A204.1 (cell line): ENCODE results near the gene ZNF599.
"Not testable (repeated sequence)": the region's sequence is repeated elsewhere in the genome, so short reads cannot be mapped to it uniquely, and the experiment has no call there.

Source experiments
- FAIRE-seq: peaks from 2 replicates; lab custom pipeline; 2012; peaks lifted over from hg19 to GRCh38; lab: Jason Lieb, UNC

The ZNF599 gene

DNA sequence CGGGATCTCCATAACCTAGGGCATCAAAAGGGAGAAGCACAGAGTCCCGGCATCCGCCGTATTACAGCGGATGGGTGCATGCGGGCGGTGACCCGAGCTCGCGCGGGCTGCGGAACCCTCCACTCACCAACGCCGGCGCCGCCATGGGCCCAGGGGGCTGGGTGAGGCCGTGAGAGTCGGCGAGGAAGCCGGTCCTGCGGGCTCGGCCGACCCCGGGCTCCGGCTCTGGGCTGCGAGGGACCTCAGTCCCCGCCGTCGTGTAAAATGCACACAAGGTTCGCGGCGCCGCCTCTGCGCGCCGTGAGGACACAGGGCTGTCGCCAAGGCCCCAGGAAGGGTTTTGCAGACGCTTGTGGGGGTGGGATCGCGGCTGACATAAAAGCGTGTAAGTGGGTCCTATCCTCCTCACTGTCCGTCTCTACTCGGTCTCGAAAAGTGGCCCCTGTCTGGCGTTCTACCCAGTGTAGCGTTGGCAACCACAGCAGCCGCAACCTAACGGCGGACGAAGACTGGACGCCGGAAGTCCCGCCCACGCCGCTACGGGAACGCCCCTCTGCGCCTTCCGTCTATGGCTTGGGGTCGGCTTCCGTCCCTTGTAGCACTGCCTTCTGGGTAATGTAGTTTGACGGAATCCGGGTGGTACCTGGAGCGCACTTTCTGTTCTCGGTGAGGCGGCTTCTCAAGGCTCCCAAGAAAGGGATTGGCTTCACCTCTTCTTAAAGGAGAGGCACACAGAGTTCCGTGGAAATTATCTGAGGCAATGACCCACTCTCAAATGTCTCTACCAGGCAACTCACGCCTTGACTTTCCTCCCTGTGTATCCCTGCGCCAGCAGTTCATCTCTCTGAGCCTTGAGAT is at the start of gene ZNF599:
Gene ZNF599 (minus strand): TSS at position 519 of the 858 bp plus-strand sequence. CDS start 374 bp downstream, at position 145.
- peak; percentile 51 for FAIRE-seq

DNA sequence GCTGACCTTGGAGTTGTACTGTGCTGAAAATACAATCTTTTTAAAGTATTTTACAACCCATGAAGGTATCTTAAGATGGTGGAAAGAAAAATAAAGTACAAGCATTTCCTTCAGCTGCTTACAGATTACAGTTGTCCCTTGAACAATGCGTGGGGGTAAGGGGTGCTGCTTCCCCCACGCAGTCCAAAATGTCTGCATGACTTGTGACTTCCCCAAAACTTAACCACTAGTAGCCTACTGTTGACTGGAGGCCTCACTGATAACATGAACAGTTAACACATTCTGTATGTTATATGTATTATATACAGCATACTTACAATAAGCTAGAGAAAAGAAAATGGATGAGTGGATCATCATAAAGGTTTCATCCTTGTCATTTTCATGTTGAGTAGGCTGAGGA is 45.3 kb upstream of the ZNF599 start:
- no peak for FAIRE-seq

DNA sequence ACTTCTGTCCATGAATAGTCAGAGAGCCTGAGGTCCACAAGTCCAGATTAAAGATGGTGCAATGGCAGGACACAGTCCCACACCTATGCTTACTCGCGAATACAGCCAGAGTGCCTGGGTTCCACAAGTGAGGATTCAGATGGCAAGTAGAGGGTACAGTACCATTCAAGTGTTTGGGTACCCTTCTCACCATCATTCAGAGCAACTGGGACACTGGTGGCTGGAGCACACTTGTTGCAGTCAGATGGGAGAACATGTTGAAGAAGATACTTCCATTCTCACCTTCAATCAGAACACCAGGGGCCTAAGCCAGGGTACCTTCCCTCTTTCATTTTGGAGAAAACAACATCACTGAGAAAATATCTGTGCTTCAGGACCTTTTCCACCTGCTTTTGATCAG is 43.7 kb upstream of the ZNF599 start:
- no peak for FAIRE-seq

DNA sequence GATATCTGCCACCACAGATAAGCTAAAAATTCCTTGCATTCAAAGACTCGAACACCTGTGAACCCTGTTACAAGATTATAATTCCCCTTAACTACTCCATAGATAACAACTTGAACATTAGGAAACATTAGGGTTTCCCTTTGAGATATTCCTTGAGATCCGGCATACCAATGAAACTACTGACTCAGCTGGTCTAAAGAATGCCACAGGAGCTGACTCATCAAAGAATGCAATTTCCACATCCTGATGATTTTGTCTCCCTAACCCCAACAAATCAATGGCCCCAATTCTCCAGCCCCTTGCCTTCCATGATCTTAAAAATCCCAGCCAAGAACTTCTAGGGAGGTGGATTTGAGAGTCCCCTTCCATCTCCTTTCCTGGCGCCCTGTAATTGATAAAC is 35.6 kb upstream of the ZNF599 start:
- no peak for FAIRE-seq

DNA sequence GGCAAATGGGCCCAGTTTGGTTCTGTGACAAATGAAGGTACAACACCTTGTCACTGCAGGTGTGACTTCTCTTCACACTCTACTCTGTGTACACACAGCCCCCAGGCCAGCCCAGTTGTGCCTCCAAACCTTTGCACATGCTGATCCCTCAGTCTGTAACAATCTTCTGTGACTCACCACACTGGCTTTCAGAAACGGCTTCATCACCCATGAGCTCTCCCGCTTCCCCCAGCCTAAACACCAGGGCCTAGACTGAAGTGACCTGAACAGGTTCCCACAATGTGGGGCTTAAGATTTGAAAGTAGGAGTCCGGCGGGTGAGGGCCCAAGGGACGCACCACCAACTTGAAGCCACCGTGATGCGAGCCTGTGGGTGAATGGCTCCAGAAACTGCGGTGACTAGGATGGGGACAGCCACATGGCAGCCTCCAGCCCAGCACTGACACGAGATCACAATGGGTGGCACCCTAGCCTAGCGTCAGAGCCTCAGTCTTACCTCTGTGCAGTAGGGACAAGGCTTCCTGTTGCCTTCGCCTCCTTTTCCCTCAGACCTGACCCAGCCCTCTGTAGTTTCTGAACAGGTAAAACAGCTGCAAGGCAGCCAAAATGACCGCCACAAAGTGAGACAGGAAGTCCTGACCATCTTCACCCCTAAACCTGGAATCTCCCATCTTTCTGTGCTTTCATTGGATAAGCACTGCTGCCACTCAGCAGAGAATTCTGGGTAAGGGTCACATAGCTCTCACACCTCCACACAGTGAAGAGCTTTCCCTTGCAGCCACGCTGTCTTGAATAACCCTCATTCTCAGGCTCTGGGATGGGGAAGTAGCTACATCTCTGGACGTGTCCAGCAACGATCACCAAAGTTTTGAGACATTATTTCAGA is 34.2 kb upstream of the ZNF599 start:
- no peak for FAIRE-seq

DNA sequence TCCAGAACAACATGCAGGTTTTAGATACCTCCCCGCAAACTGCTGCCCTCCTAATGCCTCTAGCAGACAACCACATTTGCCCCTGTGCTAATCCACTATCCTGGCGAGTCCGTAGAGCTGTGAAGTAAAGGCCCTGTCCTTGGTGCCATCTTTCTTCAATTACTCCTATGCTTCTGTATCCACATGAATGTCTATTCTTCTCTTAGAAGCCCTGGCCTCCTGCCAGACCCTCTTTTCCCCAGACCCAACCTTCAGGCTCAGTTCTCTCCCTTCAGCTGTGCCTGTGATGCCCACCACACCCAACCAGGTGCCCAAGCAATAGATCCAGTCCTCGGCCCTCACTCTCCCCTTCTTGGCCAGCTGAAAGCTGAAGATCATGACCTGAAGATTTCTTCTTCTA is 31.1 kb upstream of the ZNF599 start:
- FAIRE-seq, result no peak

DNA sequence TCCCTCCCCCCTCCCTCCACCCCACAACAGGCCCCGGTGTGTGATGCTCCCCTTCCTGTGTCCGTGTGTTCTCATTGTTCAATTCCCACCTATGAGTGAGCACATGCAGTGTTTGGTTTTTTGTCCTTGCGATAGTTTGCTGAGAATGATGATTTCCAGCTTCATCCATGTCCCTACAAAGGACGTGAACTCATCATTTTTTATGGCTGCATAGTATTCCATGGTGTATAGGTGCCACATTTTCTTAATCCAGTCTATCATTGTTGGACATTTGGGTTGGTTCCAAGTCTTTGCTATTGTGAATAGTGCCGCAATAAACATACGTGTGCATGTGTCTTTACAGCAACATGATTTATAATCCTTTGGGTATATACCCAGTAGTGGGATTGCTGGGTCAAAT is 23.9 kb upstream of the ZNF599 start:
- not testable (repeated sequence) for FAIRE-seq

DNA sequence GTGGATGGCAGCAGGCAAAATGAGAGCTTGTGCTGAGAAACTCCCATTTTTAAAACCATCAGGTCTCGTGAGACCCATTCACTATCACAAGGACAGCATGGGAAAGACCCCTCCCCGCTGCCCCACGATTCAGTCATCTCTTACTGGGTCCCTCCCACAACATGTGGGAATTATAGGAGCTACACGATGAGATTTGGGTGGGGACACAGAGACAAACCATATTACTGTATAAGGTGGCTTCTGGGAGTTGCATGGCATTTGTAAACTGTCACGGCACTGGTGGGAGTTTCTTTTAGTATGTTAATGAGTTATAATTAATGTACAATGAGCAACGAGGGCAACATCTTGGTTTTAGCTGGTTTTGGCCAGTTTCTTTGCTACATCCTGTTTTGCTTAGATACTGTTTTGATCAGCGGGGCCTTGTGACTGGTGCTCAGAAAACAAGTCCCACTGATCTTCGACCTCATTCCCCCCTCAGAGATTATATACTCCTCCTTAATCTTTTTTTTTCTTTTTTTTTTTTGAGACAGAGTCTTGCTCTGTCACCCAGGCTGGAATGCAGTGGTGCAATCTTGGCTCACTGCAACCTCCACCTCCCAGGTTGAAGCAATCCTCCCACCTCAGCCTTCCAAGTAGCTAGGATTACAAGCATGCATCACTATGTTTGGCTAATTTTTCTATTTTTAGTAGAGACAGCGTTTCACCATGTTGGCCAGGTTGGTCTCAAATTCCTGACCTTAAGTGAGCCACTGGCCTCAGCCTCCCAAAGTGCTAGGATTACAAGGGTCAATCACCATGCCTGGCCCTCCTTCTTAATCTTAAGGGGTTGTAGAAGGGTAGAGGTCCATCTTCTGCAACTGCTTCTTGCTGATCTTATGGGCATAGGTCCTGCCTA is 21.3 kb upstream of the ZNF599 start:
- no peak for FAIRE-seq

DNA sequence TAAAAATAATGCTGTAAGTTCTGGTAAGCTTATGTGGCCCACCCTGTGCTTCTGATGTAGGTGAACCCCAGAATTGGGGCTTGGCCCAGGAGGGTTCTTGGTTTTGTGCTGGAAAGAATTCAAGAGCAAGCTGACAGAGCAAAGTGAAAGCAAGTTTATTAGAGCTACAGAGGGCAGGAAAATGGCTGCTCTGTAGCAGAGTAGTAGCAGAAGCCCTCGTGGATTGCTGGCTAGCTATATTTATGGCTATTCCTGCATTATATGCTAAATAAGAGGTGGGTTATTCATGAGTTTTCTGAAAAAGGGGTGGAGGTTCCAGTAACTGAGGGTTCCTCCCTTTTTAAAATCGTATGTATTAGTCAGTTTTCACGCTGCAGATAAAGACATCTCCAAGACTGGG is 20.6 kb upstream of the ZNF599 start:
- FAIRE-seq, result no peak

DNA sequence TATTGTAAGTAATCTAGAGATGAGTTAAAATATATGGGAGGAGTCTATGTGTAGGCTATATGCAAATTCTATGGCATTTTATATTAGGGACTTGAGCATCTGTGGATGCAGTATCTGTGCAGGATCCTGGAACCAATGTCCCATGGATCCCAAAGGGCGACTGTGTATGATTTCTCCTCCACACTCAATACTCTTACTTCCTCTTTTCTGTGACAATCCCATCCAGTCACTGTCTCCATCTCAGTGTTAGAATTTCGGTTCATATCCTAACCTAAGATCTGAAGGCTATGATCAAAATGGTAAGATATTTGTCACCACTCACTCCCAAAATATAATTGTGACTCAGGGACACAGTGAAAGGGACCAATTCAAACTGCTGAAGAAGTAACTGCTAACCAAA is 15.1 kb upstream of the ZNF599 start:
- no peak for FAIRE-seq

DNA sequence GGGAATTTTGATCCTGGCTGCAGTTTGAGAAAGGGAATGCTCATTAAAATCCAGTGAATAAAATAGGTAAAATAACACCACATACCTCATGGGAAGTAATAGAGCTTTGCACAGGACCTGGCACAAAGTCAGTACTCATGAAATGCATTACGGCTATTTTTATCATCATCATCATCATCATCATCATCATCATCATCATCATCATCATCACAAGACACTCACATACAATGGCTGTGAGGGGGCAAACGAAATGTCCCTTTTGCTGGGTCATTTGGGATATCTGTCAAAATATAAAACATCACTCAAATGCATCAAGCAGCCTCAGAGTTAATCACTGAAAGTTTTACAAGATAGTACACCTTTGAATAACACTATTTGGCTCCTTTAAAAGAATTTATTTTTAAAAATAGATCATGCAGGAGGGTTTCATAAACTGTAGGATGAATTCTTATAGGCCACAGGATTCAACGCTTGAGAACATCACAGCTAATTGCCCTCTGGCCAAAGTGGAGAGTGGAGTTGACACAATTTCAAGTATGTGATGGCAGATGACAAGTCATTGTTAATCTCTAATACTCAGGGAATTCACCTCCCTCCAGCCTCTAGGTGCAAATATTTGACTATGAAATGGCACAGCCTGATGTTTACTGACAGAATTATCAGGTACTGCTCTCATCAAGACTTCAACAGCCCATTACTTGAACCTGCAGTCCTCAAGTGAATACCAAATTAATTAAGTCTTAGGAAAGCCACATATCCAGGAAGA is 14.2 kb upstream of the ZNF599 start:
- no peak for FAIRE-seq

DNA sequence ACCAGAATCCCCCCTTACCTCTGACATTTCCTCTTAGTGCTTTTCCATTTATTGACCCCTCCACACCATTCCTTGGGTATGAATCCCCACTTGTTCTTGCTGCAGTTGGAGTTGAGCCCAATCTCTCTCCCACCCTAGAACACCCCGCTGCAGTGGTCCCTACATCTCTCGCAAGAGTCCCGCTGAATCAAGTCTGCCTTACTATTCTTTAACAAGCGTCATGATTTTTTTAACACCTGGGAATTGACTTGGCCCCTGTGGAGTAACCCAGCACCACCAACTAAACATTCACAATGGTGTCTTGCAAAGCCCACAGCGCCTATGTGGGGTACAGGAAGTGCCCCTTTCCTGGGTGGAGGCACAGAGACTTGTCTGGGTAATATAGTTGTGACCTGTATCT is 13.2 kb upstream of the ZNF599 start:
- FAIRE-seq, result no peak

DNA sequence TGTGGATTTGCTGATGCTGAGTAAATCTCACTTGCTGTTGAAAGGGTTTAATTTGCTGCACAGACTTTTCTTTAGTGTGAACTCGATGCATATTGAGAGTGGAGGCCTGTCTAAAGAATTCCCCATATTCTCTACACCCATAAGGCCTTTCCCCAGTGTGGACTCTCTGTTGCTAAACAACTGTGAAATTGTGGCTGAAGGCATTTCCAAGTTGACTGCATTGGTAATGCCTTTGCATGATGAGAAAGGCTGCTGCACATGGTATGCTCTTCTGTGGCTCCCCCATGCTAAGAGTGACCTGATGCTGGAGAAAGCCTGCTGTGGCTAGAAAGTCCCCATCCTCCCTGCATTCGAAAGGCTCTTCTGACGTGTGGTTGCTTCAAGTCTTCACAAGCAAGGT is 6.6 kb upstream of the ZNF599 start:
- FAIRE-seq, result no peak

DNA sequence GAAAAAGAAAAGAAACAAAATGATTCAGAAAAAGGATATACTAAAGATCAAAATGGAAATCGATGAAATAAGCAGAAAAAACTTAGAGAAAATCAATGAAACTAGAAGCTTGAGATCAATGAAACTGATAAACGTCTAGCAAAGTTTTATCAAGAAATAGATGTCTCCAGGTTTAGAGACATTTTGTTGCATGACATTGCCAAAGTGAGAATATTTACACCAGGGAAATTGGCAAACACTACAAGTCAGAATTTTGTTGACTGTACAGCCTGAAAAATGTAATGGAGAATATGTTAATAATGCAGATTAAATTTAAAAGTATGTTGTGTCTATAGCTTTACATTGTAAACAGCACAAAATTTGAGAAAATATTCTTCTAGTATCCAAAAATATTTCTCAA is 5.3 kb upstream of the ZNF599 start:
- no peak for FAIRE-seq

DNA sequence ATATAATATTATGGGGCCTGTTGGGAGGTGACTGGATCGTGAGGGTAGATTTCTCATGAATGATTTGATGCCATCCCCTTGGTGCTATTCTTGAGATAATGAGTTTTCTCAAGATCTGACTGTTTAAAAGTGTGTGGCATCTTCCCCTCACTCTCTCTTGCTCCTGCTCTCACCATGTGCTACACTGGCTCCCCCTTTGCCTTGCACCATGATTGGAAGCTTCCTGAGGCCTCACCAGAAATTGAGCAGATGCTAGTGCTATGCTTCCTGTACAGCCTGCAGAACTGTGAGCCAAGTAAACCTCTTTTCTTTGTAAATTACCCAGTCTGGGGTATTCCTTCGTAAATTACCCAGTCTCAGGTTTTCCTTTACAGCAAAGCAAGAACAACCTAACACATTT is 1.8 kb upstream of the ZNF599 start:
- FAIRE-seq, result no peak

DNA sequence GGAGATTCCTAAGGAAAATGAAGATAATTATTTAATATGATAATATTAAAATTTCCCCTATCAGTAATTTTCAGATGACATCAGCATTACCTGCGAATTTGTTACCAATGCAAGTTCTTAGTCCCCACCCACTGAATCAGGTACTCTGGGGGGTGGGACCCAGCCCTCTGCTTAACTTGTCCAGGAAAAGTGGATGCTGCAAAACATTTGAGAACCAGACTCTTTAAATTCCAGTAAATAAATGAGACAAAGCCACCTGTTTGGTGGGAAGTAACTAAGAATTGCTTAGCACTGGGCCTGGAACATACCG is 495 bp upstream of the ZNF599 start:
- FAIRE-seq, result no peak

DNA sequence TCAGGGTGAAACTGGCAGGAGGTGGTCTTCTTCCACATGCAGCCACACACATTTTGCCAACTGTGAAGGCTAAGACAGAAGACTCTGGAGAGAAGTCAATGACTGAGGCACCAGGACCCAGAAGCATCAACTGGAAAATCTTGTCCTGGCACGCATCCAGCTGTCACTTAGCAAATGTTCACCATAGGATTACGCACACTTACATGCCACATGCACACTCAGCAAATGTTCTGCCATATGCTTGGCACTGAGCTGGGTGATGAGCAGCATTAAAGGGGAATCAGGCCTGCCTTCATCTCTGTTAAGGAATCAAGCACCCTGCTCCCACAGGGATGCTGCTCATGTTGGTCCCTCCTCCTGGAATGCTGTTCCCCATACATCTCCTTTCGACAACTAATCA is 5.1 kb downstream of the ZNF599 start:
- FAIRE-seq, result no peak

DNA sequence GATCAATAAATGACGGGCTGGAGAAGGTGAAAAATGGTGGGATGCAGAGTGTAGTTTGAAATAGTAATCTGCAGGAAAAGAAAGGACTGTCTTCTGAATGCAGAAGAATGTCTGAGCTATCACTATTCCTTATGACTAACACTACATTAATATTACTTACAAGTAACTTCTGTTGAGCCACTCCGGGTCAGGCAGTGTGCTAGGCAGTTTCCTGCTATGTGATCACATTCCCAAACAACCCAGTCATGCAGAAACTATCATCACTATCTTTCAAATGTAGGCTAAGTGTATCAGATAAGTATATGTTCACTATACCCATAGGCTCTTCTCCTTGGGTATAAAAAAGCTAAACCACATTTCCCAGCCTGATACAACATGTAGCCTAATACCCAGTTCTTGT is 6.6 kb downstream of the ZNF599 start:
- FAIRE-seq, result no peak

DNA sequence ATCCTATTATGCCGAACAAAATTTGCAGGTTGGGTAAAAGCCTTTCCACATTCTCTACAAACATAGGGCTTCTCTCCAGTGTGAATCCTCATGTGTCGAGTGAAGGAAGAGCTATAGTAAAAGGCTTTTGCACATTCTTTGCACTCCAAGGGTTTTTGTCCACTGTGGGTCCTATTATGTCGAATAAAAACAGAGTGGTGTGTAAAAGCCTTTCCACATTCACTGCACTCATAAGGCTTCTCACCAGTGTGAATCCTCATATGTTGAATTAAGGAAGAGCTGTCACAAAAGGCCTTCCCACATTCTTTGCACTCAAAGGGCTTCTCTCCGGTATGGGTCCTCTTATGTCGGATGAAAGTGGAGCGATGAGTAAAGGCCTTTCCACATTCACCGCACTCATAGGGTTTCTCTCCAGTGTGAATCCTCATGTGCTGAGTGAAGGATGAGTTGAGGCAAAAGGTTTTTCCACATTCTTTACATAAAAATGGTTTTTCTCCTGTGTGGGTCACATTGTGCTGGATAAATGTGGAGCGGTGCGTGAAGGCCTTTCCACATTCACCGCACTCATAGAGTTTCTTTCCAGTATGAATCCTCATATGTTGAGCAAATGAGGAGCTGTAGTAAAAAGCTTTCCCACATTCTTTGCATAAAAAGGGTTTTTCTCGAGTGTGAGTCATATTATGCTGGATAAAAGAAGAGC is 13.6 kb downstream of the ZNF599 start:
- no peak for FAIRE-seq

DNA sequence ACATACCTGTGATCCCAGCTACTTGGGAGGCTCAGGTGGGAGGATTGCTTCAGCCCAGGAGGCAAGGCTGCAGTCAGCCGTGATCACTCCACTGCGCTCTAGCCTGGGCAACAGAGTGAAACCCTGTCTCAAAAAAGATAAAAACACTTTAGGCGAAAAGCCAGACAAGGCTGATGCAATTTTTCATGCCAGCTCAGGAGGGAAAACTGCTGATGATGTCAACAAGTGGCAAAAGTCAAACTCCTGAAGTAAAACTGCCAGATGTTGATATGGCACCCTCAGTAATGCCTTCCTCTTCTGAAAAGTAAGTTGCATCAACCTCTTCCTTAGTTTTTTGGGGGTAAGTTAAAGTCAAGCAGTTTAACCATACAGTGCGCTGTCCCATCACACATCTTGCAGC is 15.6 kb downstream of the ZNF599 start:
- no peak for FAIRE-seq
